Forelimb muscle (tissue), 1 donor: Measurements from ENCODE around the gene SRSF1. TPM values are rescaled to one million over a fixed set of nuclear protein-coding genes. Genes with fewer than 3 reads are reported as not detected.
"Not testable (repeated sequence)": the region's sequence is repeated elsewhere in the genome, so short reads cannot be mapped to it uniquely, and the experiment has no call there.

Source experiments
- DNase-seq: peaks from one replicate; pipeline ENCODE4 v3.0.0-alpha.2; 2013; ENCODE audit warnings: low read depth
- polyA plus RNA-seq: library from polyadenylated mRNA; unstranded; fragments of 120-200 nt; gene quantifications from one replicate; pipeline ENCODE4 v1.2.1, GENCODE V29; 2013; ENCODE audit not compliant: insufficient read length

SRSF1 gene
- polyA plus RNA-seq, 1 donor, result 159 TPM

- DNase-seq, result no peak
Observed at GRCh38 chr17:57965521-57966160, 41.4 kb downstream of the SRSF1 start.

GRCh38 chr17:57963149-57963511 is 43.9 kb downstream of the SRSF1 start:
- DNase-seq, result no peak

GRCh38 chr17:57962279-57963148 is 44.5 kb downstream of the SRSF1 start:
- no peak for DNase-seq

- no peak for DNase-seq
Observed at GRCh38 chr17:57959929-57960328, 47.1 kb downstream of the SRSF1 start.

GRCh38 chr17:57958391-57958790 is 48.7 kb downstream of the SRSF1 start:
- not testable (repeated sequence) for DNase-seq

GRCh38 chr17:57957886-57958285 is 49.2 kb downstream of the SRSF1 start:
- DNase-seq, result no peak

GRCh38 chr17:57957120-57957850 is 49.8 kb downstream of the SRSF1 start:
- DNase-seq, result no peak

GRCh38 chr17:57956291-57957119 is 50.5 kb downstream of the SRSF1 start:
- DNase-seq, result no peak

GRCh38 chr17:57955183-57955931 is 51.7 kb downstream of the SRSF1 start, which contains the start of gene CUEDC1:
Gene CUEDC1, minus strand, starts transcription at chr17:57955412. Its CDS starts 69,848 bp downstream, at chr17:57885564.
- no peak for DNase-seq

- no peak for DNase-seq
Observed at GRCh38 chr17:57954397-57955182, 52.5 kb downstream of the SRSF1 start.

- no peak for DNase-seq
Observed at GRCh38 chr17:57953705-57954396, 53.2 kb downstream of the SRSF1 start.

Other genes with a start within 250 kb of the SRSF1 start
- gene MRPS23, start 157.2 kb downstream of the SRSF1 start, polyA plus RNA-seq, result 36.1 TPM
- gene CUEDC1, start 51.8 kb downstream of the SRSF1 start, polyA plus RNA-seq, result 48.8 TPM
- gene VEZF1, start 19.0 kb downstream of the SRSF1 start, polyA plus RNA-seq, result 46.1 TPM
- 41.0 TPM for gene DYNLL2, start 76.2 kb upstream of the SRSF1 start, polyA plus RNA-seq
- gene OR4D1, start 141.1 kb upstream of the SRSF1 start, polyA plus RNA-seq, result not detected
- not detected for gene OR4D2, start 159.7 kb upstream of the SRSF1 start, polyA plus RNA-seq
- gene EPX, start 185.5 kb upstream of the SRSF1 start, polyA plus RNA-seq, result 0.59 TPM
- gene MKS1, start 212.0 kb upstream of the SRSF1 start, polyA plus RNA-seq, result 15.1 TPM
- gene LPO, start 231.3 kb upstream of the SRSF1 start, polyA plus RNA-seq, result 0.19 TPM